Mucosa of descending colon (tissue), 3 donors: Measurements from ENCODE around the gene HOXC13. TPM values are rescaled to one million over a fixed set of nuclear protein-coding genes. Genes with fewer than 3 reads are reported as not detected.

Source experiments
- ATAC-seq: fragments of 200-7000 bp; cut with Tn5 transposase; one replicate; pipeline ENCODE4 v1.9.1; 2020; ENCODE audit warnings: mild to moderate bottlenecking, moderate library complexity
- DNase-seq, 3 donors: peaks; one replicate each; pipeline ENCODE4 v3.0.0-alpha.2; 2020
- H3K36me3 ChIP-seq: fragments of 200-600 bp; one replicate; pipeline ENCODE4 v1.8.0; 2021; ENCODE audit warnings: low read depth, mild to moderate bottlenecking
- H3K4me1 ChIP-seq: fragments of 200-600 bp; one replicate; pipeline ENCODE4 v1.8.0; 2021; ENCODE audit warnings: low read depth, mild to moderate bottlenecking
- H3K4me3 ChIP-seq: fragments of 200-600 bp; one replicate; pipeline ENCODE4 v1.8.0; 2021; ENCODE audit warnings: mild to moderate bottlenecking
- H3K9me3 ChIP-seq: fragments of 200-600 bp; one replicate; pipeline ENCODE4 v1.8.0; 2021; ENCODE audit warnings: mild to moderate bottlenecking
- intact Hi-C, 2 donors: fragments of 100-400 bp; cut with DNase I in 1 of 2; cut with micrococcal nuclease in 1 of 2; formaldehyde crosslinking; loops; one replicate each; pipeline versions ENCODE4 v1.11.0 to v1.11.1; 2022; cut with DNase I, micrococcal nuclease
- total RNA-seq, 3 donors: library from RNA; stranded (reverse); fragmentation: NEBNext Ultra II Directional in 2 of 3; extraction: Animal tissue kit (Norgen Biotek cat#: 25700) in 2 of 3; gene quantifications; one replicate each; pipeline versions ENCODE4 v1.2.1 to v1.2.4, GENCODE V29; 2021 to 2023
- TF ChIP-seq, protein P1 (sequence below): fragments of 200-600 bp; IDR thresholded peaks from one replicate; pipeline ENCODE4 v1.8.0; 2022; ENCODE audit warnings: antibody characterized with exemption, mild to moderate bottlenecking
- donor health status: DM: no; HTN: no; CAD: no; lungs with moderate emphysema.
- donor health status: DM: no; HTN: no; CAD: no.
- donor health status: DM: no; HTN: yes; CAD: no.

The HOXC13 gene
- total RNA-seq, 3 donors from 2014 or later: not detected

DNA sequence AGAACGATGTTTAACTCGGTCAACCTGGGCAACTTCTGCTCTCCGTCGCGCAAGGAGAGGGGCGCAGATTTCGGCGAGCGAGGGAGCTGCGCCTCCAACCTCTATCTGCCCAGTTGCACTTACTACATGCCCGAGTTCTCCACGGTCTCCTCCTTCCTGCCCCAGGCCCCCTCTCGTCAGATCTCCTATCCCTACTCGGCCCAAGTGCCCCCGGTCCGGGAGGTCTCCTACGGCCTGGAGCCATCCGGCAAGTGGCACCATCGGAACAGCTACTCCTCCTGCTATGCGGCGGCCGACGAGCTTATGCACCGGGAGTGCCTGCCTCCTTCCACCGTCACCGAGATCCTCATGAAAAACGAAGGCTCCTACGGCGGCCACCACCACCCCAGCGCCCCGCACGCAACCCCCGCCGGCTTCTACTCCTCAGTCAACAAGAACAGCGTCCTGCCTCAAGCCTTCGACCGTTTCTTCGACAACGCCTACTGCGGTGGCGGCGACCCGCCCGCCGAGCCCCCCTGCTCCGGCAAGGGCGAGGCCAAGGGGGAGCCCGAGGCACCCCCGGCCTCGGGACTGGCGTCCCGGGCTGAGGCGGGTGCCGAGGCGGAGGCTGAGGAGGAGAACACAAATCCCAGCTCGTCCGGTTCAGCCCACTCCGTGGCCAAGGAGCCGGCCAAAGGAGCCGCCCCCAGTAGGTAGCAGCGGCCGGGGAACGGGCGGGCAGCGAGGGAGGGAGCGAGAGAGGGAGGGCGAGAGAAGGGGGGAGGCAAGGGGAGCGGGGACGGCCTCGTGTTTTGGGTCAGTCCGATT, 34.8 kb downstream of the HOXC13 start:
- no peak for ATAC-seq
- TF ChIP-seq, protein P1, sequence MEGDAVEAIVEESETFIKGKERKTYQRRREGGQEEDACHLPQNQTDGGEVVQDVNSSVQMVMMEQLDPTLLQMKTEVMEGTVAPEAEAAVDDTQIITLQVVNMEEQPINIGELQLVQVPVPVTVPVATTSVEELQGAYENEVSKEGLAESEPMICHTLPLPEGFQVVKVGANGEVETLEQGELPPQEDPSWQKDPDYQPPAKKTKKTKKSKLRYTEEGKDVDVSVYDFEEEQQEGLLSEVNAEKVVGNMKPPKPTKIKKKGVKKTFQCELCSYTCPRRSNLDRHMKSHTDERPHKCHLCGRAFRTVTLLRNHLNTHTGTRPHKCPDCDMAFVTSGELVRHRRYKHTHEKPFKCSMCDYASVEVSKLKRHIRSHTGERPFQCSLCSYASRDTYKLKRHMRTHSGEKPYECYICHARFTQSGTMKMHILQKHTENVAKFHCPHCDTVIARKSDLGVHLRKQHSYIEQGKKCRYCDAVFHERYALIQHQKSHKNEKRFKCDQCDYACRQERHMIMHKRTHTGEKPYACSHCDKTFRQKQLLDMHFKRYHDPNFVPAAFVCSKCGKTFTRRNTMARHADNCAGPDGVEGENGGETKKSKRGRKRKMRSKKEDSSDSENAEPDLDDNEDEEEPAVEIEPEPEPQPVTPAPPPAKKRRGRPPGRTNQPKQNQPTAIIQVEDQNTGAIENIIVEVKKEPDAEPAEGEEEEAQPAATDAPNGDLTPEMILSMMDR: no peak
- Histone ChIP-seq H3K4me1 (peaks cover 3% of the 10 kb centered on the region), H3K4me3 (no peak overlapping the region), H3K9me3 (peaks cover 6% of the 10 kb centered on the region), H3K36me3 (no peaks in the 10 kb centered on the region)
- DNase-seq: no peak
- intact Hi-C loops: no loop called here

DNA sequence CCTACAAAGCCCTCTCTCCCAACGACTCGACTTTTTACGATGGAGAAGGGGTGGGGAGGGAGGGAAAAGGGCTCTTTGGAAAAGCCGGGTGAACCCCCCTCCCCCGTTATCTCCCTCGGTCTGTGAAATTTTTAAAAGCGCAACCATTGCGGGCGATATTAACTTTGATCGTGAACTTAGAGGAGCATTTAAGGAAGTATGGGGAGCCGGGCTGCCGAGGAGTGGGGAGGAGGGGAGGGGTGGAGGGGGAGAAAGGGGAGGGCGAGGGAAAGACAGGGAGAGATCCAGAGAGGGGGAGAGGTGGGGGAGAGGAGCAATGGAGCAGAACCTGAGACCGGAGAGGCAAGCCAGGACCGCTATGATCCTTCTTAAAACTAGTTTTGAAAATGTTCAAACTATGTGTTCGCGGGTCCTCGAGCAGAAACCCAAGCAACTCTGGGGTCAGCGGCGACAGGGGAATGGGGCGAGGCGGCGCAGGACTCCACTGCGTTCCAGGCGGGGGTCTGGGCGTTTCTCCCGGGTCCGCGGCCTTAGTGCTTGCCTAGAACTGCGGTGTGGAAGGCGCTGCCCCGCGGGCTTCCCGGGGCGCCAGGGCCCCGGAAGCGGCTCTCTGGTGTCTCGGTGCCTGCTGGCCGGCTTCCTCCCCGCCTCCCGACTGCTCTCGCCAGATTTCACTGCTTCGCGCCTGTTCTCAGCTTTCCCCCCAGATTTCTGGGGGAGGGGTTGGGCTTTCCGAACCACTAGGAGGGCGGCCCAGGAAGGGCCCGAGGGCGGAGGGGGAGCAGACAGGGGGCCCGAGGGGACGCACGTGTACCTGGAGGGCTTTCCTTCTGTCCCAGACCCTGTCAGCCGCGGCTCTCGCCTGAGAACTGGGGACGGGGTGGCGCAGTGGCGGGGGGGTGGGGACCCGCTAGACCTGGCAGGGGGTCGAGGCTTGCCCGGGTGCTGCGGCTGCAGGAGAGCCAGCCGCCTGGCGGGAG, 35.7 kb downstream of the HOXC13 start, which contains the start of gene HOTAIR:
TSS of gene HOTAIR (minus strand) at position 871 of the 980 bp plus-strand sequence.
- intact Hi-C loops: no loop called here
- Histone ChIP-seq H3K4me3 (no peak within 1 kb of the TSS), H3K4me1 (peaks cover 8% of the 10 kb centered on the region), H3K36me3 (no peaks in the 10 kb centered on the region), H3K9me3 (peaks cover 6% of the 10 kb centered on the region)
- TF ChIP-seq, protein P1: no peak
- ATAC-seq: peak; percentile 19
- DNase-seq: no peak

DNA sequence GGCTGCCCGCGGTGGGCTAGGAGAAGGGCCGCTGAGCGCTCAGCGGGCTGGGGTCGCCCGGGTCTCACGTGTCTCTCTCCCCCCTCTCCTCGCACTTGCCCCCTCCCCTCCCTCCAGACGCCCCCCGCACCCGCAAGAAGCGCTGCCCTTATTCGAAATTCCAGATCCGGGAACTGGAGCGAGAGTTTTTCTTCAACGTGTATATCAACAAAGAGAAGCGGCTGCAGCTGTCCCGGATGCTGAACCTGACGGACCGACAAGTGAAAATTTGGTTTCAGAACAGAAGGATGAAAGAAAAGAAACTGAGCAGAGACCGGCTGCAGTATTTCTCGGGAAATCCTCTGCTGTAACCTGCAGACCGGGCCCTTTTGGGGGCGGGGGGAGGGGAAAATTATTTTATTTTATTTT, 36.4 kb downstream of the HOXC13 start:
- Histone ChIP-seq H3K9me3 (peaks cover 6% of the 10 kb centered on the region), H3K4me1 (peaks cover 8% of the 10 kb centered on the region), H3K36me3 (no peaks in the 10 kb centered on the region), H3K4me3 (no peak overlapping the region)
- no peak for DNase-seq
- ATAC-seq: no peak
- TF ChIP-seq, protein P1: no peak
- intact Hi-C loops: no loop called here

DNA sequence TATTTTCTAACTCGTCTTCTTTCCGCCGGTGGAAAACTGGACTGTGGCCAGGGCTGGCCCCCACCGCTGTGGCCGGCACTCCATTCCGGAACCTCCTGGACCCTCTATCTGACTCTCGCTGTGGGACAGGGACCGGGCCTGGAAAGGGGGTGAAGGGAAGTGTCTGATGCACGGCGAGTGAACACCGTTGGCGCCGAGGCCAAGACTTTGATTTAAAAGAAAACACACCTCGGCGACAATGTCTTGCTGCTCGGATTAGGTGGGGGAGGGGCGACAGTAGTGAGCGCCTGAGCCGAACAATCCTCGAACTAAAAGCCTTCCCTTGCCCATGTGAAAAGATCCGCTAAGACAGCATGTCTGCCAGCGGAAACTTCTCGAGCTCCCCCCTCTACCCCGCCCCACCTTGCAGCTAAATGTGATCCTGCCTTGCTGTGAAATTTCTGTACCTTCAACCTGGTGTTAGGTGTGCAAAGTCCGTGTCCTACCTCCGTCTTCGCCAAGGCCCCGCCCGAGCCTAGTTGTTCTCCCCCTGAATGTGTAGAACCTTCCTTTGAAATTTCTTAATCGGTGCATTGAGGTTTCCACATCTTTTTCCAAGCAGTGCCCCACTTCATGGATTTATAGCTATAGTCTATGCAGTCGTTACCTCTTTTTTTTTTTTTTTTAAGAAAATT, 37.0 kb downstream of the HOXC13 start:
- H3K36me3 ChIP-seq: no peaks in the 10 kb centered on the region
- TF ChIP-seq, protein P1: no peak
- no peak overlapping the region for H3K4me3 ChIP-seq
- peaks cover 8% of the 10 kb centered on the region for H3K4me1 ChIP-seq
- DNase-seq (no peak), ATAC-seq (no peak)
- intact Hi-C loops: no loop called here
- H3K9me3 ChIP-seq: peaks cover 6% of the 10 kb centered on the region

DNA sequence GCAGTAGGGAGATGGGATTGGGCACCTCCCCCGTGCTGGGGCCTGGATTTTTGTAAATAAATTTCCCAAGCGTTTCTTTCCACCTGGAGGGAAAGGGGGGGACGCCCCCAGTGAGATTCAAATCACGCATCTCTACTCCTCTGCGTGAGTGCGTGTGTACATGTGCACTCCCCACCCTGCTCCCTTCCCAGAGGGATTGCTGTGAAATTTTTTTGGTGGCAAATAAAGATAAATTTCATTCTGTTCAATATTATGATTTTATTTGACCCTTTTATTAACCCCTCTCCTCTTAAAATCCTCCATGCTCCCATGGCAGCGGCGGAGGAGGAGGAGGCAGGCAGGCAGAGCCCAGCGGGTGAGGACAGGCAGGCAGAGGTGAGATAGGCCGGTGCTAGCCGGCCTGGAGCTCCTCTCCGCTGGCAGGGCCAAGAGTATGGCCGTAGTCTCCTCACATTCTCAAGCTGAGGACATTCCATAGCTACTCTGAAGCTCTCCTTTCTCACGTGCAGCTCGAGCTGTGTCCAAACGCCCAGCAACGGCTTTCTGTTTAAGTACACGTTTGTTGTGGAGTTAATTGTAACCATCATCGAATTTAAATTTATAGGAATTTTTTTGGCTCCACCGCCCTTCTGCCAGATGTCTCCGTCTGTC, 37.7 kb downstream of the HOXC13 start:
- intact Hi-C loops: no loop called here
- Histone ChIP-seq H3K4me3 (no peak overlapping the region), H3K36me3 (no peaks in the 10 kb centered on the region), H3K9me3 (peaks cover 6% of the 10 kb centered on the region), H3K4me1 (peaks cover 8% of the 10 kb centered on the region)
- ATAC-seq (no peak), DNase-seq (no peak)
- TF ChIP-seq, protein P1: no peak
